CD4-positive, alpha-beta memory T cell (primary cell): ENCODE data around the gene MYBPC1. TPM values are rescaled to one million over a fixed set of nuclear protein-coding genes. Genes with fewer than 3 reads are reported as not detected.

Experiments
- CTCF ChIA-PET: fragments of 350-600 bp; sonication (Branson Sonifier 250); formaldehyde crosslinking; loops from one replicate; lab custom pipeline; 2021; ENCODE audit warnings: inconsistent platforms; ENCODE audit not compliant: partially characterized antibody; lab: Charles Lee
- POLR2A ChIA-PET: fragments of 350-600 bp; sonication (Branson Sonifier 250); formaldehyde crosslinking; loops from one replicate; lab custom pipeline; 2021; ENCODE audit not compliant: partially characterized antibody; lab: Charles Lee
- DNase-seq, 5 donors: peaks; one replicate each; pipeline versions ENCODE4 v3.0.0 to v3.0.0-alpha.2; 2020 to 2022; ENCODE audit warnings: mixed read lengths in 1 of 5
- H3K27ac ChIP-seq: one replicate; pipeline ENCODE4 v1.7.0; 2013; ENCODE audit warnings: low read depth, low read length
- H3K27me3 ChIP-seq: 2 replicates; pipeline ENCODE4 v1.7.0; 2013; ENCODE audit warnings: mild to moderate bottlenecking, low read length, moderate library complexity; ENCODE audit not compliant: insufficient read depth
- H3K36me3 ChIP-seq: 2 replicates; pipeline ENCODE4 v1.7.0; 2013; ENCODE audit warnings: mild to moderate bottlenecking, low read length, moderate library complexity; ENCODE audit not compliant: insufficient read depth
- H3K4me1 ChIP-seq: 2 replicates; pipeline ENCODE4 v1.7.0; 2013; ENCODE audit warnings: mild to moderate bottlenecking, low read length, moderate library complexity; ENCODE audit not compliant: insufficient read depth
- H3K4me3 ChIP-seq, 2 donors: one replicate each; pipeline ENCODE4 v1.7.0; 2013; ENCODE audit warnings: low read length in 2 of 2, mild to moderate bottlenecking in 1 of 2
- H3K9me3 ChIP-seq, 2 donors: one replicate each; pipeline ENCODE4 v1.7.0; 2013; ENCODE audit warnings: low read length in 2 of 2, control low read depth in 1 of 2; ENCODE audit not compliant: control insufficient read depth in 1 of 2
- H3K27ac Mint-ChIP-seq, 7 donors: one replicate each; pipeline ENCODE4 v1.8.0; 2020 to 2021; ENCODE audit warnings: mixed read lengths in 7 of 7, mild to moderate bottlenecking in 6 of 7, inconsistent platforms in 3 of 7, moderate library complexity in 3 of 7
- H3K27me3 Mint-ChIP-seq, 2 donors: one replicate each; pipeline ENCODE4 v1.8.0; 2020 to 2021; ENCODE audit warnings: mixed read lengths in 2 of 2
- H3K36me3 Mint-ChIP-seq, 2 donors: one replicate each; pipeline ENCODE4 v1.8.0; 2020 to 2021; ENCODE audit warnings: mixed read lengths in 2 of 2, inconsistent platforms in 1 of 2, mild to moderate bottlenecking in 1 of 2
- H3K4me1 Mint-ChIP-seq, 4 donors: one replicate each; pipeline ENCODE4 v1.8.0; 2020 to 2021; ENCODE audit warnings: mixed read lengths in 4 of 4, mild to moderate bottlenecking in 1 of 4
- H3K4me3 Mint-ChIP-seq, 8 donors: one replicate each; pipeline ENCODE4 v1.8.0; 2020 to 2021; ENCODE audit warnings: mixed read lengths in 8 of 8, mild to moderate bottlenecking in 7 of 8, moderate library complexity in 6 of 8, inconsistent platforms in 3 of 8
- H3K9me3 Mint-ChIP-seq, 8 donors: one replicate each; pipeline ENCODE4 v1.8.0; 2020 to 2021; ENCODE audit warnings: mixed read lengths in 8 of 8, mild to moderate bottlenecking in 5 of 8, inconsistent platforms in 3 of 8, moderate library complexity in 1 of 8
- intact Hi-C: fragments of 100-400 bp; cut with micrococcal nuclease; formaldehyde crosslinking; loops from one replicate; pipeline ENCODE4 v1.15.1; 2023
- polyA plus RNA-seq, 2 donors: library from polyadenylated mRNA; unstranded; fragments of 300-500 nt; fragmentation: Illumina TruSeq; gene quantifications; one replicate each; pipeline ENCODE4 v1.2.3, GENCODE V29; 2021
- total RNA-seq, 2 experiments: library from RNA; stranded (reverse); gene quantifications; one replicate each; pipeline ENCODE4 v1.2.3, GENCODE V29; 2021

Gene MYBPC1
- total and polyA plus RNA-seq, 4 experiments from 2014 or later: not detected

DNA sequence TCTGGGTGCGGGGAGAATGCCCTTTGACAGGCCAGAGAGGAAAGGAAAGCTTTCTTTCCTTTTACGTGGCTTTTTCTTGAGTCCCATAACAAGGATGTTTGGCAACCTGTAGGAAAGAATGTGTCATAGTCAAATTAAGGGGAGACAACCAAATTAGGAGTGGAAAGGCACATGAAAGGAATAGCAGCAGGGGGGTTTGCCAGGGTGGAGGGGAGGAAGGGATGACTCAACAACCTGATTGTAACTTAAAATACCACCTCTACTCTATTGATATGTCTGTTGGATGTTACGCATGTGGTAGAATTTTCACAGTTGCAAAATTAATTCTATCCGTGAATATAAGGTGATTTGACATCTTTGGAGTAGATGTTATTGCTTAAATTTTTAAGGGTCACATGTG, 28.5 kb upstream of the MYBPC1 start:
- Mint-ChIP-seq H3K36me3 (no peaks in the 10 kb centered on the region), H3K4me1 (peaks cover 0 to 4% (median under 1%) of the 10 kb centered on the region in 4 donors), H3K4me3 (no peak overlapping the region), H3K9me3 (peaks cover 0 to 5% (median under 1%) of the 10 kb centered on the region in 8 donors), H3K27ac (no peak overlapping the region), H3K27me3 (peaks cover 3 to 11% of the 10 kb centered on the region in 2 donors)
- ChIA-PET POLR2A (no interaction called here), CTCF (no interaction called here)
- H3K27ac ChIP-seq: no peak overlapping the region
- no peaks in the 10 kb centered on the region for H3K4me1 ChIP-seq
- H3K4me3 ChIP-seq: no peak overlapping the region
- no peaks in the 10 kb centered on the region for H3K27me3 ChIP-seq
- H3K36me3 ChIP-seq: no peaks in the 10 kb centered on the region
- intact Hi-C loops: no loop called here
- H3K9me3 ChIP-seq: no peaks in the 10 kb centered on the region
- no peak for DNase-seq

DNA sequence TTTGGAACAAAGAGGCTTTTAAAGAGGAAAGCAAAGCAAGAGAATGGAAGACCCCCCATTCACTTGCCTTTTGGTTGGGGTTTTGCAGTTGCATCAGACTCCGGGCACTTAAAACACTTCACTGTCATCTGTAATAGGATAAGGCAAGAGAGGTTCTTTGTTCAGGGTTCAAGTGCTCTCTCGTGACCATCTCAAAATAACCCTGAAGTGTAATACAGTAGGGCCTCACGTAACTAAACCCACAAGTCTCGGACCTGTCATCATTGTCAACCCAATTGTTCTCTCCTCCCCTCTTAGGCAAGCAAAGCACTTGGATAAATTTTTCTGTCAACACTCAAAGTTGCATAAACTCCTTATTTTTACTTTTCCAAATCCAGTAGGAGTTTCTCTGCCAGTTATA, 26.9 kb upstream of the MYBPC1 start:
- ChIA-PET POLR2A (no interaction called here), CTCF (no interaction called here)
- H3K4me1 ChIP-seq: no peaks in the 10 kb centered on the region
- Mint-ChIP-seq H3K27ac (no peak overlapping the region), H3K36me3 (no peaks in the 10 kb centered on the region), H3K9me3 (peaks cover 0 to 3% (median 0%) of the 10 kb centered on the region in 8 donors), H3K27me3 (peaks cover 5 to 13% of the 10 kb centered on the region in 2 donors), H3K4me1 (peaks cover 0 to 4% (median under 1%) of the 10 kb centered on the region in 4 donors), H3K4me3 (no peak overlapping the region)
- no peak for DNase-seq
- no peak overlapping the region for H3K27ac ChIP-seq
- H3K9me3 ChIP-seq: no peaks in the 10 kb centered on the region
- no peak overlapping the region for H3K4me3 ChIP-seq
- intact Hi-C loops: no loop called here
- no peaks in the 10 kb centered on the region for H3K27me3 ChIP-seq
- H3K36me3 ChIP-seq: no peaks in the 10 kb centered on the region

DNA sequence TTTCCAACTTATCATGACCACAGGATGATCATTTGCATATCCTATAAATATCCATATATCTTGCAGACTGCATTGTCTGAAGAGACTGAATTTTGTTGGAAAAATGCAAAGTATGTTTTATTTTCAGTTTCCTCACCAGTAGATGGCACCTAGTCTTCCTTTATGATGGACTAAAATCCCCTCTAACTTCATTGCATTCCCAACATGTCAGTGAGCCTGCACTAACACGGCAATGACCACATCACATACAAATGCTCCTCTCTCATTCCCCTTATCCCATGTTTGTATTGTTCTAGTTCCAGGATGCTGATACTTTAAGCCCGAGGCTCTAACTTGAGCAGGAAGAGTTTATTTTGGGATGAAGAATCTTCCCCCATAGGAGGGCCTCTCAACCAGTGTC, 24.7 kb upstream of the MYBPC1 start:
- Mint-ChIP-seq H3K36me3 (no peaks in the 10 kb centered on the region), H3K9me3 (peaks cover 0 to 2% (median 0%) of the 10 kb centered on the region in 8 donors), H3K4me3 (no peak overlapping the region), H3K4me1 (peaks cover 0 to 4% (median under 1%) of the 10 kb centered on the region in 4 donors), H3K27ac (no peak overlapping the region), H3K27me3 (peaks cover 5 to 9% of the 10 kb centered on the region in 2 donors)
- no peaks in the 10 kb centered on the region for H3K36me3 ChIP-seq
- no peaks in the 10 kb centered on the region for H3K4me1 ChIP-seq
- H3K27me3 ChIP-seq: no peaks in the 10 kb centered on the region
- no peak for DNase-seq
- ChIA-PET CTCF (interaction anchor here (0.8 to 1.1 kb wide), 2 partner anchors 187 to 190 kb away, joined by 3 read pairs; no protein-coding TSS in a partner anchor), POLR2A (no interaction called here)
- H3K27ac ChIP-seq: no peak overlapping the region
- no peaks in the 10 kb centered on the region for H3K9me3 ChIP-seq
- intact Hi-C loops: loop anchor here (2.0 kb wide), 1 partner anchor 189 kb away; no protein-coding TSS in a partner anchor
- no peak overlapping the region for H3K4me3 ChIP-seq

DNA sequence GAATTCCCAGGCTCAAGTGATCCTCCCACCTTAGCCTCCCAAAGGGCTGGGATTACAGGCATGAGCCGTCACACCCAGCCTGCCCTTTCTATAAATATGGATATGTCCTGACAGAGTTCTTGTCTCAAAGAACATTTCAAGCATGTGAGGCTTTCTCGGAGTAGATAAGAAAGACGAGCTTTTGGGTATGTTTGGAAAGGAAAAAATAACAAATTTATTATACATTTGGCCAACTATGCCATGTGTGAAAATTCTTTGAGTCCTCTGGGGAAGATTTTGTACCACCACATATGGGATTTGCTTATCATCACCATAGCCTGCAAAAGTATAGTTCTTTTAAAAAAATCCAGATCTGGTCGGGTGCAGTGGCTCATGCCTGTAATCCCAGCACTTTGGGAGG, 23.7 kb upstream of the MYBPC1 start:
- Mint-ChIP-seq H3K36me3 (no peaks in the 10 kb centered on the region), H3K27ac (no peak overlapping the region), H3K4me3 (no peak overlapping the region), H3K27me3 (peaks cover 5 to 9% of the 10 kb centered on the region in 2 donors), H3K9me3 (peaks cover 0 to 2% (median 0%) of the 10 kb centered on the region in 8 donors), H3K4me1 (peaks cover 0 to 4% (median under 1%) of the 10 kb centered on the region in 4 donors)
- no peaks in the 10 kb centered on the region for H3K4me1 ChIP-seq
- no peaks in the 10 kb centered on the region for H3K36me3 ChIP-seq
- ChIA-PET CTCF (no interaction called here), POLR2A (no interaction called here)
- no peaks in the 10 kb centered on the region for H3K27me3 ChIP-seq
- no peaks in the 10 kb centered on the region for H3K9me3 ChIP-seq
- DNase-seq: no peak
- intact Hi-C loops: loop anchor here (2.0 kb wide), 1 partner anchor 188 kb away; no protein-coding TSS in a partner anchor
- H3K27ac ChIP-seq: no peak overlapping the region
- no peak overlapping the region for H3K4me3 ChIP-seq

DNA sequence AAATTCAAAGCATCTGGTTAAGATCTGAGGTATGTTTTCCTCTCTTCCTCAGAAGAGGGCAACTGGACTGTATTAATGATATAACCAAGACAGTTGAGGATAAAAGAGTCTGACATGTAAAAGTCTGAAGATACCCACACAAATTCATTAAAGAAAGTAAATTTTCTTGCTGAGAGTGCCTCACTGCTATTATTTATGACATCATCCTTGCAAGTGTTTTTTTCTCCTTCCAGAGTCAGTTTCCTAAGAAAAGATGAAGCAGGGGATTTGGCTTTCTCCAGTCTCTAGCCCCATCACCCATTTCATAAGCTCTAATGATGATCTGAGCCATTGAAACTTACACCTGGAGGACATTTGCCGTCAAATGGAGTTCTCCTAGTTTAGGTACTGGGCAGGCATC, 21.0 kb upstream of the MYBPC1 start:
- Histone ChIP-seq H3K27ac (no peak overlapping the region), H3K27me3 (no peaks in the 10 kb centered on the region), H3K36me3 (no peaks in the 10 kb centered on the region), H3K9me3 (no peaks in the 10 kb centered on the region), H3K4me3 (no peak overlapping the region), H3K4me1 (no peaks in the 10 kb centered on the region)
- peaks cover 7 to 8% of the 10 kb centered on the region in 2 donors for H3K27me3 Mint-ChIP-seq
- H3K4me3 Mint-ChIP-seq: no peak overlapping the region
- H3K36me3 Mint-ChIP-seq: no peaks in the 10 kb centered on the region
- peaks cover 0 to 2% (median under 1%) of the 10 kb centered on the region in 4 donors for H3K4me1 Mint-ChIP-seq
- ChIA-PET CTCF (no interaction called here), POLR2A (no interaction called here)
- no peak for DNase-seq
- no peak overlapping the region for H3K27ac Mint-ChIP-seq
- peaks cover 0 to 2% (median 0%) of the 10 kb centered on the region in 8 donors for H3K9me3 Mint-ChIP-seq
- intact Hi-C loops: no loop called here

DNA sequence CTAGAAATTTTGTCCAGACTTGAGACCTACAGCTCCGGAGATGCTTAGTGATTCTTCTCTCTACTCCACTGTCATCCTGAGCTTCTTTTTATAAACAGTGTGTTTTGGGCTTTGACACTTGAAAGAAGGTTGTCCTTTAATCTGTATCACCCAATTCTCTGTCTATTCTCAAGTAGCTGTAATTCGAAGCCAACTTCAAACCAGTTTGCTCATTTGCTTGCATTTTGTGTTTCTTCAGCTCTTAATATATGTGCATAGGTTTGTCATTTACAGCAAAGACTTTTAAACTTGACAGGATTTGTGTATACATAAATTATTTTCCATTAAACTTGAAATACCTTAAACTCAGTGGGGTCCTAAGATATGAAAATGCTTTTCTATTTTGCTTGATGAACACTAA, 16.4 kb upstream of the MYBPC1 start:
- POLR2A ChIA-PET: no interaction called here
- DNase-seq: no peak
- intact Hi-C loops: no loop called here
- no peaks in the 10 kb centered on the region for H3K36me3 ChIP-seq
- peaks cover 0 to 4% (median 0%) of the 10 kb centered on the region in 8 donors for H3K9me3 Mint-ChIP-seq
- H3K9me3 ChIP-seq: no peaks in the 10 kb centered on the region
- H3K27me3 ChIP-seq: no peaks in the 10 kb centered on the region
- no peak overlapping the region for H3K27ac Mint-ChIP-seq
- H3K4me1 ChIP-seq: no peaks in the 10 kb centered on the region
- no peak overlapping the region for H3K27ac ChIP-seq
- H3K4me3 Mint-ChIP-seq: no peak overlapping the region
- no peaks in the 10 kb centered on the region for H3K4me1 Mint-ChIP-seq
- CTCF ChIA-PET: no interaction called here
- no peak overlapping the region for H3K4me3 ChIP-seq
- H3K27me3 Mint-ChIP-seq: peaks cover 13% of the 10 kb centered on the region in 2 donors
- H3K36me3 Mint-ChIP-seq: no peaks in the 10 kb centered on the region

DNA sequence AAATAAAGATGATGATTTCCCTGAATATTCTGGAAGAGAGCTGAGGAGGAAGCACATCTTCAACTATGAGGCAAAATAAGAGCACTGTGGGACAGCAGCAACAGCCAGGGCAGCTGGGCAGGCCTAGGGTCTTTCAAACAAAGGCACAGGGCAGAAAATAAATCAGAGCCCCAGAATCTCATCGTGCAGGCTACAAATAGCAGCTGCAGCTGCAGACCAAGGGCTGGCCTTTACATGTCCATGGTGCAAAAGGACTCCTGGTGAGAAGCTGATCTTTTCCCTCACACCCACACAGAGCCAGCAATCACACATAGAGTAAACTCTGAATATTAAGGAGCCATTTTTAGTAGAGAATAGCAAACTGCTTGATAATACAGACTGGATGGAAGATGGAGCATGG, 13.6 kb upstream of the MYBPC1 start:
- no peaks in the 10 kb centered on the region for H3K27me3 ChIP-seq
- ChIA-PET CTCF (no interaction called here), POLR2A (no interaction called here)
- H3K9me3 ChIP-seq: no peaks in the 10 kb centered on the region
- H3K36me3 ChIP-seq: no peaks in the 10 kb centered on the region
- no peak overlapping the region for H3K27ac Mint-ChIP-seq
- no peaks in the 10 kb centered on the region for H3K36me3 Mint-ChIP-seq
- H3K4me3 Mint-ChIP-seq: no peak overlapping the region
- no peak overlapping the region for H3K4me3 ChIP-seq
- DNase-seq: no peak
- no peaks in the 10 kb centered on the region for H3K4me1 ChIP-seq
- intact Hi-C loops: no loop called here
- H3K9me3 Mint-ChIP-seq: peaks cover 0 to 4% (median 0%) of the 10 kb centered on the region in 8 donors
- peaks cover 12 to 16% of the 10 kb centered on the region in 2 donors for H3K27me3 Mint-ChIP-seq
- no peak overlapping the region for H3K27ac ChIP-seq
- no peaks in the 10 kb centered on the region for H3K4me1 Mint-ChIP-seq
